OCI-M2 (cell line): ENCODE measurements around the gene RNF26.

Source experiments
- DNase-seq: peaks from one replicate; lab custom pipeline; 2025; ENCODE audit not compliant: unreplicated experiment; lab: John Stamatoyannopoulos, UW

The RNF26 gene

DNA sequence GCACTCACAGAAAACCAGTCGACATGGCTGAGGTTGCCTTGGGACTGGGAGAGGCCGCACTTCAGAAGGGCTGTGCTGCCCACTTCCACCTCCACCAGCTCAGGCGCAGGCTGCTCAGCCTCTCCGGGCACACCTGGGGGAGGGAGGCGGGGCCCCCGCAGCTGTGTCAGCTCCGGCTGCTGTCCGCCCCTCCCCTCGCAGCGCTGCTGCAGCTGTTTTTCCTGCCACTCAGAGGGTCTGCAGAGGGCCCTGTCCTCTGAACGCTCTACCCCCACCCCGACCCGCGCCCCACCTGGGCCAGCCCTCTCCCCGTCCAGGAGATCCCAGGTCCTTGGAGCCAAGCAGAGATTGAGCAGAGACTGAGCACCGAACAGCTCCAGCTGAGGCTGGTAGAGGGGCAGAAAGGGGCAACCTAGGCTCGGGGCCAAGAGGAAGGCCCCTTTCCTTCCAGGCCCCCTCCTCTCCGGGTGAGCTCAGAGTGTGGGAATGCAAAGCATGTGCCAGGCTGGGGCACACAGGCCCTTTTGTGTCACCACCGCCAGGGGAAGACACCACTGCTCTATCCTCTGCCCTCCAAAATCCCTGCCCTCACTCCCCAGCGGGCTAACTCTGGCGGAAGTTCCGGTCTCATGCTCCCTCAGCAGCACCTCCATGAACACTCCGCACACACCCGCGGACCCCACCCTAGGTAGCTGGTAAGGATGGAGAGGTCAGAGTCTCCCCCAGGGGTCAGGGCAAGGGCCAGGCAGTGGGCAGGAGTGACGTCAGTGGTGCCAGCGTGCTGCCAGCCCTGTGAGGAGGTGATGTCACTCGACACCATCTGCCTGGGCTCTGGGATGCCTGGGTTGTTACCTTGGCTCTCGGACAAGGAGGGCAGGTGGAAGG is 19.0 kb upstream of the RNF26 start:
- no peak for DNase-seq

DNA sequence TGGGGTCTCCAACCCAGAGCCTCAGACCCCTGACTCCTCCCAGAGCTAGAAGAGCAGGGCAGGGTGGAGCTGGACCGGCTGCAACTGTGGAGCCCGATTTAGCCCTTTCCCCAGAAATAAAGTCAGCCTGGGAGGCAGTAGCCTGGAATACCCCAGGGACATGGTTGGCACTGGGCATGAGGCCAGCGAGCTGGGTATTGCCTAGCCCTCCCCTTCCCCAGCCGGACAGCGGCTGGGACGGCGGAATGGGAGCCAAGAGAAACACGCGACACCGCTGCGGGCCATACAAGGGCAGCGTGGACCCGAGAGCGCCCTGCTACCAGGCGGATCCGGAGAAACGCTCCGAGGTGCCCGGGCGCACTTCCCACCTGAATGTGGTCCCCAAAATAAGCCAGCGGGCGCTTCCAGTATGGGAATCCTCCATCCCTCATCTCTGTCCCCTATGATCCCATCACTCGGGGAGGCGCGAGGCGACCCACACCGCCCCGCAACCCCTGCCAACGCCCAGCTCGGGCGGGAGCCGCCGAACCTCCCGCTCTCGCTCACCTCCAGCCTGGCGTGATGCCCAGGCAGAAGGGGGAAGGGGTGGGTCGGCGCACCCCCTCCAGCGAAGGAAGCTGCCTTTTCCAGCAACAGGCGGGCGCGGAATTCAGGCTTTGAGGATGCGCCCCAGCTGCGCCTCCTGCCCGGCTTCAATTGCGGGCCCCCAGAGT is 18.2 kb upstream of the RNF26 start:
- no peak for DNase-seq

- no peak for DNase-seq
These were observed 17.4 kb upstream of the RNF26 start, which contains the start of gene MCAM for GRCh38 chr11:119316729-119317591. Gene MCAM, minus strand, starts transcription at chr11:119317130. Its CDS starts 29 bp downstream, at chr11:119317101.

- no peak for DNase-seq
These were observed 16.6 kb upstream of the RNF26 start for GRCh38 chr11:119317592-119318239.

- peak; percentile 25 for DNase-seq
These were observed 15.8 kb upstream of the RNF26 start for GRCh38 chr11:119318240-119319135.

DNA sequence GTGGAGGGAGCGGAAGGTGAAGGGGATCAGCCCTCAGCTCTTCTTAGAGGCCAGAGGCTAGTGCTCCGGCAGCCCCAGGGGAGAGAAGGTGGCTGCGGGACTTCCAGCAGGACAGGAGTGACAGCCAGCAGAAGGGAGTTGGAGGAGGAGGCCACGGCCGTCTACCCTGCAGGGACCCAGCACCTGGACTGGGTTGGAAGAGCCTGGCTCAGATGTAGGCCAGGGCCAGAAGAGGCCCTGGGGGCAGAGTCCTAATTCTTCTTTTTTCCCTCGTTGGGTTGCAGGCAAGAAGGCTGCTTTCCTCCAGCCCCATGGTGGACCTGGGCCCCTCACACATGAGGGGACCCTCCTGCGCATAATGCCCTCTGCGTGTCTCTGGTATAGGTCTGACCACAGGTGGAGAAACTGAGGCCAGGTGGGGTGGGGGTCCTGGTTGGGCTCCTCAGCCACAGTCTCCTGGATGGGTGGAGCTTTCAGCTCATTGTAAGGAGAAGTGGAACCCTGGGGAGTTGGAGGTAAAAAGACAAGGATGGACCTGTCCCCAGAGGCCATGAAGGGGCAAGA is 15.1 kb upstream of the RNF26 start:
- DNase-seq, result no peak

DNA sequence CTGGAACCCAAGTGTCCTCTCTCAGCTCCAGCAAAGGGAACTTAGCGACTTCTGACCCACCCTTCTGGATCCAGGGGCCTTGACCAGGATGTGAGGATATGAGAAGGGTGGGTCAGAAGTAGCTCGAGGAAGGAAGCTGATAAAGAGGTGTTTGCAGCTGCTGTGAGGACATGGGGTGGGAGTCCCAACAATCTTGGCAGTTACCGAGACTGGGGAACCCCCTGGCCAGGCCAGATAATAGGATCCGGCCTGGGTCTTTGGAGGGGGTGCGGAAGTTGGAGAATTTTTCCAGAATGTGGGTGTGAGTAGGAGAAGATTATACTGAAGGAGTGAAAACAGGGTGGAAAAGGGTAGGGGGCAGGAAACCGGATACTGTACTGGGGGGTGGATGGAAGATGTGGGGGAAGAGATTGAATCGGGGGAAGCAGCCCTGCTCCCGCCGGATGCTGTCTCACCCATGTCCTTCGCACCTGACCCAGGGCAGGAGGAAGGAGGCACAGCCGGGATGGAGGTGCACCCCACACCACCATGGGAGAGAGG is 14.6 kb upstream of the RNF26 start:
- DNase-seq, result peak; percentile 61

DNA sequence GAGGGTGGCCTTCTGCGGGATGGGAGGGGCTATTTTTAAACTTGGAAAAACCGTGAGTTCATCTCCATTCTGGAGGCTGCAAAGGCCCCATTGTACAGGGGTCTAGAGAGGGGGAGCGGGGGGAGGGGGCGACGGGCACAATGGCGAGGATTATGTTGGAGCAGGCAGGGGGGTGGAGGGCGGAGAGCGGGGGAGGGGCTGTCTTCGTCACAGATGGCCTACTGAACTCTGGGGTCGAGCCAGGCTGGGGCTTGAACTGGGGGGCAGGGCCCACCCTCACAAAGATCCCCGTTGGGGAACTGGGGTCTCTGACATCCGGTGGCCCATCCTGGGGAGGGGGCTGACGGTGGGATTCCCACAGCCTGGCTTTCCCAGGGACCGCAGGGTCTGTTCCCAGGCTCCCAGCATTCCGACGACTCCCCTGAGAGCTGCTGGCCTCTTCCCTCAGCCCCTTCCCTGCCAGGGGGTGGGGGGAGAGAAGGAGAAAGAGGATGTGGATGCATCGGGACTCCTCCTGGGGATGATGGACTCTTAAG is 14.0 kb upstream of the RNF26 start:
- no peak for DNase-seq

DNA sequence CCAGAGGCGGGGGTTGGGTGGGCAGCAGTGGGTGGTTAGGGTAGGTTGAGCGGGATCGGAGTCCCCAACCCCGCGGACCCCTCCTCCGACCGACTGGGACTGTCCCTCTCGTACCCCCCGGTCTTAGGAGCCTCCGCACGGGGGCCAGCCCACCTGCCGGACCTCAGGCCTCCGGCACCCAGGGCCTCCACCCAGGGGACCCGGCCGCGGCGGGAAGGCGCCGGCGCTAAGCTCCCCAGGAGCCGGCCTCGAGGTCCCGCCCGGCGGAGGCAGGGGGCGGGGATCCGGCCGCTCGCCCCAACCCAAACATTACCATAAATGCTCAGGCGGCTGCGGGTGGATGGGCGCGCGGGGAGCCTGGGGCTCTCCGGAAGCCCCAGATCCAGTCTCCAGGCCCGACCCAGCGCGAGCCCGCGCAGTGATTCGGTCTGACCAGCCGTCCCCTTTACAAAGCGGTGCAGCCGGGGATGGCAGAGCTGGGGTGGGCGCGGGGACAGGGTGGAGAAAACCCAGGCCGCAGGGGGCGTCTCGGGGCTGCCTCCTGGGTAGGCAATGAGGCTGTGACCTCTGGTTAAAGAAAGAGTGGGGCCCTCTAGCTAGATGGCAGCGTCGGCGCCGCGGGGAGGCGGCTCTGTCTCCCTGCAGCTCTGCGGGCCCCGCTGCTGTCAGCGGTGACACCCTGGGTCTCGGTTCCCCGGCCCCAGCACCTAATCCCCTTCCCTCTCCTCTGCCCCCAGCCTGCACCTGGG is 13.4 kb upstream of the RNF26 start:
- DNase-seq, result no peak

- no peak for DNase-seq
These were observed 12.0 kb upstream of the RNF26 start for GRCh38 chr11:119322360-119322739.

DNA sequence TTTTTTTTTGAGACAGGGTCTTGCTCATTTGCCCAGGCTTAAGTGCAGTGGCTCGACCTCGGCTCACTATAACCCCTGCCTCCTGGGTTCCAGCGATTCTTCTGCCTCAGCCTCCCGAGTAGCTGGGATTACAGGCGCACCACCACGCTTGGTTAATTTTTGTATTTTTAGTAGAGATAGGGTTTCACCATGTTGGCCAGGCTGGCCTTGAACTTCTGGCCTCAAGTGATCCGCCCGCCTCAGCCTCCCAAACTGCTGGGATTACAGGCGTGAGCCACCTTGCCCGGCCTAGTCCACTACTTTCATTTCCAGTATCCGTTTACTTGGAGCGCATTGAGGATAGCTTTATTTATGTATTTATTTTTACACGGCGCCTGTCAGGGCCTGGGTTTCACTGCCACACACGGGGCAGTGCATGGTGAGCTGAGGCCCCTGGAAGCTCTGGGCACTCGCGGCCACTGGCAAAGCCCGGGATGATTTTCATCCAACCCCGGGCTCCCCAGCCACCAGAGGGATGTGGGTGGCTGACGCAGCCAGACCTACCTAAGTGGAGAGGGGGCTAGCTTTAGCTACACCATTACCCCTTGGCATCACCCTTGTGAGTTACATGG is 11.3 kb upstream of the RNF26 start:
- no peak for DNase-seq

- DNase-seq, result no peak
These were observed 10.7 kb upstream of the RNF26 start for GRCh38 chr11:119323532-119324033.

GRCh38 chr11:119324189-119324588 is 10.1 kb upstream of the RNF26 start:
- DNase-seq, result no peak

DNA sequence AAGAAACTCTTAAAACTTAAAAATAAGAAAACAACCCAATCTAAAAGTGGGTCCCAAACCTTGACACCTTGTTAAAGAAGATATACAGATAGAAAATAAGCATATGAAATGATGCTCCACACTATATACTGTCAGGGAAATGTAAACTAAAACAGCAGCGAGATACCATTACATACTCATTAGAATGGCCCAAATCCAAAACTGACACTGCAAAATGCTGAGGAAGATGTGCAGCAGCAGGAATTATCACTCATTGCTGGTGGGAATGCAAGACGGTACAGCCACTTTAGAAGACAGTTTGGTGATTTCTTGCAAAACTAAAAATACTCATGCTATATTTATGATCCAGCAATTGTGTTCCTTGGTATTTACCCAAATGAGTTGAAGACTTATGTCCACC is 5.0 kb upstream of the RNF26 start:
- no peak for DNase-seq

DNA sequence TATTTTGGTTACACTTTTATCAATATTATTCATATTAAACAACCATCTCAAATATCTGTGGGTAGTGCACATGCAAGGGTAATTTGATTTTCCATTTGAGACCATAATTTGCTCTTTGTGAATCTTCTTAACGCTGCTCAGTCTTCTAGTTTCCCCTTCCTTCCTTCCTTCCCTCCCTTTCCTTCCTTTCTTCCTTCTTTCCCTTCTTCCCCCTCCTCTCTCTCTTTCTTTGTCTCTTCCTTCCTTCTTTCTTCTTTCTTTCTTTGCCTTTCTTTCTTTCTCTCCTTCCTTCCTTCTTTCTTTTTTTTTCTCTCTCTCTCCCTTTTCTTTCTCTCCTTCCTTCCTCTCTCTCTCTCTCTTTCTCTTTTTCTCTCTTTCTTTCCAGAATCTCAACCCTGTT is 4.1 kb upstream of the RNF26 start:
- DNase-seq, result no peak

DNA sequence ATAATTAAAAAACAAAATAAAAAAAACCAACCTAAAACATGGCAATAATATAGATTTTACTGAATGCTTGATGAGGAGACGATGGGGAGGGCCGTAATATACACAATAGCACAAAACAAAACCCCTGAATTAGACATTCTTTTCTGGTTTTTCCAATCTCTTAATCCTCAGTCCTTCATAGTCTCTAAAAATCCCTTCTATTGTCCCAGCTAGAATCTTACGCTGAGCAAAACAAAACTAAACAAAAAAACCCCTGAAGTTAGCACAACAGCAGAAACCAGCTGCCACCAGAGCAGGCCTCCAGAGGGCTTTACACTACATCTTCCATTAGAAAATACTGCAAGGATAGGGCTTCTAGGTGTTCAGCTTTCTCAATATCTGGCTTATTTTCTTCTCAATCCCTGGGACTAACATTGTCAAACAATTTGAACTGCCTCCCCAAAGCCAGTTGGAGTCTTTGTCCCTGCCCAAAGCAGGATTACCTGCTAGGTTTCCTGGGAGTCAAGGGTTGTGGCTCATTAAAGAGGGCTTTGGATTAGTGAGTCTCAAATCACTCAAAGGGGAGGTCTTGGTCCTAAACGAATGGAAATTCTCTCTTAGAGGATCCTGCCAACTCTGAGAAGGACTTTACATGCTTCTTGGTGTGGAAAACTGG is 2.1 kb upstream of the RNF26 start:
- DNase-seq, result no peak

GRCh38 chr11:119335091-119335654 is 846 bp downstream of the RNF26 start:
- no peak for DNase-seq
